Endothelial cell of umbilical vein (primary cell): ENCODE measurements around the gene CD84. TPM values are rescaled to one million over a fixed set of nuclear protein-coding genes. Genes with fewer than 3 reads are reported as not detected.

ENCODE experiments used
- BruUV-seq: library from RNA; stranded (reverse); fragments of 400-500 nt; replicated peaks from 2 replicates; lab custom pipeline; 2021; lab: Mats Ljungman, UMichigan
- CTCF ChIA-PET: fragments of 300-600, 350-600 bp; sonication (Branson Sonifier 250); formaldehyde crosslinking; loops from one replicate; lab custom pipeline; 2021; ENCODE audit warnings: antibody characterized with exemption, inconsistent platforms; lab: Charles Lee
- POLR2A ChIA-PET: fragments of 300-600, 350-600 bp; sonication (Branson Sonifier 250); formaldehyde crosslinking; loops from one replicate; lab custom pipeline; 2021; ENCODE audit warnings: antibody characterized with exemption, inconsistent platforms; lab: Charles Lee
- DNase-seq: peaks from one replicate; pipeline ENCODE4 v3.0.0-alpha.2; 2011; ENCODE audit warnings: low read depth, low spot score
- FAIRE-seq: peaks from 2 replicates; lab custom pipeline; 2011; peaks lifted over from hg19 to GRCh38; lab: Jason Lieb, UNC
- H2AFZ ChIP-seq: 2 replicates; pipeline ENCODE4 v1.6.0; 2012; ENCODE audit warnings: low read depth, low read length, control low read depth, inconsistent platforms
- H3K27ac ChIP-seq: 2 replicates; pipeline ENCODE4 v1.5.1; 2011; ENCODE audit warnings: low read depth, mild to moderate bottlenecking, control low read depth, low read length, moderate library complexity; ENCODE audit not compliant: insufficient read depth
- H3K27me3 ChIP-seq, 2 experiments: 2 replicates each; pipeline versions ENCODE4 v1.6.0 to v1.6.1; 2011; ENCODE audit warnings: low read length in 2 of 2, mixed read lengths in 1 of 2; ENCODE audit not compliant: control insufficient read depth in 2 of 2, insufficient read depth in 2 of 2
- H3K36me3 ChIP-seq, 2 experiments: 2 replicates in 1 of 2; 3 replicates in 1 of 2; pipeline ENCODE4 v1.5.1; 2011; ENCODE audit warnings: low read length in 2 of 2, mild to moderate bottlenecking in 1 of 2, moderate library complexity in 1 of 2; ENCODE audit not compliant: control insufficient read depth in 2 of 2, insufficient read depth in 2 of 2; ENCODE audit errors: extremely low read depth in 1 of 2
- H3K4me1 ChIP-seq: 3 replicates; pipeline ENCODE4 v1.5.1; 2011; ENCODE audit warnings: mild to moderate bottlenecking, low read length; ENCODE audit not compliant: control insufficient read depth, insufficient read depth; ENCODE audit errors: extremely low read depth
- H3K4me2 ChIP-seq: 2 replicates; pipeline ENCODE4 v1.6.1; 2011; ENCODE audit warnings: low read length, control low read depth, mixed read lengths; ENCODE audit not compliant: insufficient read depth
- H3K4me3 ChIP-seq, 3 experiments: fragments of 200-600 bp in 1 of 3; sonication (generic), shearing (Covaris generic) in 1 of 3; replicated peaks in 1 of 3; 2 replicates each; pipeline ENCODE4 v1.5.1; 2011 to 2016; ENCODE audit warnings: control low read depth in 3 of 3, low read length in 3 of 3, mild to moderate bottlenecking in 2 of 3, inconsistent platforms in 1 of 3, low read depth in 1 of 3, moderate library complexity in 1 of 3; ENCODE audit not compliant: insufficient read depth in 1 of 3
- H3K79me2 ChIP-seq: 2 replicates; pipeline ENCODE4 v1.6.0; 2012; ENCODE audit warnings: low read length, inconsistent platforms; ENCODE audit not compliant: control insufficient read depth, insufficient read depth
- H3K9ac ChIP-seq: replicated peaks from 2 replicates; pipeline ENCODE3; 2011; ENCODE audit warnings: low read length, control low read depth; ENCODE audit not compliant: insufficient read depth; ENCODE audit errors: extremely low read depth
- H3K9me1 ChIP-seq: replicated peaks from 3 replicates; pipeline ENCODE4 v1.6.0; 2011; ENCODE audit warnings: mild to moderate bottlenecking, low read length; ENCODE audit not compliant: control insufficient read depth, insufficient read depth; ENCODE audit errors: extremely low read depth
- H3K9me3 ChIP-seq: replicated peaks from 2 replicates; pipeline ENCODE4 v1.5.1; 2012; ENCODE audit warnings: low read length, inconsistent platforms; ENCODE audit not compliant: control insufficient read depth, insufficient read depth
- H4K20me1 ChIP-seq: replicated peaks from 2 replicates; pipeline ENCODE3; 2011; ENCODE audit warnings: mild to moderate bottlenecking, low read length; ENCODE audit not compliant: control insufficient read depth, insufficient read depth; ENCODE audit errors: extremely low read depth
- CTCF ChIP-seq, 2 donors: IDR thresholded peaks; 1 replicate in 1 of 2; 2 replicates in 1 of 2; pipeline ENCODE4 v1.5.1; 2011; ENCODE audit warnings: low read length in 2 of 2, mild to moderate bottlenecking in 2 of 2, moderate library complexity in 2 of 2, control low read depth in 1 of 2, inconsistent platforms in 1 of 2, low read depth in 1 of 2; ENCODE audit not compliant: insufficient read depth in 1 of 2; ENCODE audit errors: extremely low read depth in 1 of 2
- FOS ChIP-seq: IDR thresholded peaks from 2 replicates; pipeline ENCODE4 v1.6.1; 2011; ENCODE audit warnings: mild to moderate bottlenecking, low read length, moderate library complexity, borderline replicate concordance; ENCODE audit not compliant: insufficient read depth
- GATA2 ChIP-seq: IDR thresholded peaks from 2 replicates; pipeline ENCODE4 v1.7.0; 2011; ENCODE audit warnings: low read depth, mild to moderate bottlenecking, moderate library complexity, mixed read lengths, low read length; ENCODE audit not compliant: insufficient read length, insufficient read depth
- JUN ChIP-seq: IDR thresholded peaks from 2 replicates; pipeline ENCODE4 v1.6.1; 2011; ENCODE audit warnings: borderline replicate concordance, low read depth; ENCODE audit not compliant: insufficient read length, insufficient read depth
- MAX ChIP-seq: IDR thresholded peaks from 2 replicates; pipeline ENCODE4 v1.6.1; 2011; ENCODE audit not compliant: insufficient read depth, insufficient read length
- MYC ChIP-seq: IDR thresholded peaks from one replicate; pipeline ENCODE4 v1.6.1; 2011; ENCODE audit warnings: mild to moderate bottlenecking, low read depth, low read length
- POLR2A ChIP-seq: IDR thresholded peaks from 2 replicates; pipeline ENCODE4 v1.6.1; 2012; ENCODE audit warnings: low read depth, mild to moderate bottlenecking, control low read depth, low read length
- POLR2AphosphoS5 ChIP-seq: IDR thresholded peaks from 2 replicates; pipeline ENCODE4 v1.6.1; 2012; ENCODE audit warnings: low read depth, mild to moderate bottlenecking, control low read depth, low read length, moderate library complexity; ENCODE audit not compliant: insufficient read depth
- dilution Hi-C: fragments of 300-500 bp; cut with MboI; formaldehyde crosslinking; loops from one replicate; pipeline ENCODE4 v1.15.0; 2019; ENCODE audit warnings: low sequenced_read_pairs; ENCODE audit not compliant: extremely low pct_ligation_motif_present
- intact Hi-C: fragments of 100-400 bp; cut with micrococcal nuclease; formaldehyde crosslinking; loops from one replicate; pipeline ENCODE4 v1.10.0; 2022
- polyA plus RNA-seq, 4 experiments: library from polyadenylated mRNA; depleted of rRNA in 3 of 4; stranded (reverse) in 3 of 4; unstranded in 1 of 4; fragments of >200 nt; gene quantifications; 2 replicates each; pipeline versions ENCODE4 v1.2.1 to v1.2.3, GENCODE V29; 2011 to 2012; ENCODE audit warnings: missing spikeins in 1 of 4
- total RNA-seq: library from RNA; stranded (reverse); gene quantifications from 2 replicates; pipeline ENCODE4 v1.2.3, GENCODE V29; 2021

CD84 gene
- total and polyA plus RNA-seq, 2 donors (not counting 3 experiments of a cell fraction or from before 2014, with no cell fraction given), result not detected

- ChIA-PET CTCF (no interaction called here), POLR2A (no interaction called here)
- Histone ChIP-seq H2AFZ (no peak overlapping the region), H3K9ac (no peak overlapping the region), H3K36me3 (no peaks in the 10 kb centered on the region), H3K9me1 (no peaks in the 10 kb centered on the region), H3K4me3 (no peak overlapping the region), H4K20me1 (no peaks in the 10 kb centered on the region), H3K4me1 (no peaks in the 10 kb centered on the region), H3K9me3 (no peaks in the 10 kb centered on the region), H3K79me2 (no peaks in the 10 kb centered on the region), H3K4me2 (no peak overlapping the region), H3K27ac (no peak overlapping the region), H3K27me3 (no peaks in the 10 kb centered on the region)
- no peak for TF ChIP-seq CTCF (IDR thresholded peaks at IDR 0.05; ENCODE audit: extremely low read depth in 1 of 2, insufficient read depth in 1 of 2, low read depth in 1 of 2, low read length in 2 of 2)
- TF ChIP-seq MAX, result no peak
- no peak for TF ChIP-seq POLR2A
- no peak for TF ChIP-seq MYC
- TF ChIP-seq JUN, result no peak
- TF ChIP-seq FOS, result no peak
- TF ChIP-seq POLR2AphosphoS5, result no peak
- no peak for TF ChIP-seq GATA2
- dilution Hi-C loops (no loop called here), intact Hi-C loops (no loop called here)
- DNase-seq, result no peak
- no peak for FAIRE-seq
- no TSS peak for BruUV-seq
These were observed 17.8 kb upstream of the CD84 start for GRCh38 chr1:160597051-160597450.
